Smooth muscle cell (in vitro differentiated cells): Measurements from ENCODE around the gene BUD13. TPM values are rescaled to one million over a fixed set of nuclear protein-coding genes. Genes with fewer than 3 reads are reported as not detected.

ENCODE experiments used
- DNase-seq: peaks from one replicate; lab custom pipeline; 2025; ENCODE audit not compliant: unreplicated experiment; lab: John Stamatoyannopoulos, UW
- H2AFZ ChIP-seq: fragments of 200-600 bp; sonication (generic); 2 replicates; pipeline ENCODE4 v1.6.0; 2016; ENCODE audit warnings: antibody characterized with exemption, low read depth, mild to moderate bottlenecking
- H3F3A ChIP-seq: fragments of 200-600 bp; sonication (generic); 2 replicates; pipeline ENCODE4 v1.6.0; 2017; ENCODE audit warnings: antibody characterized with exemption, low read depth
- H3K27ac ChIP-seq: fragments of 200-600 bp; sonication (generic); 2 replicates; pipeline ENCODE4 v1.5.1; 2016; ENCODE audit warnings: low read depth, mild to moderate bottlenecking
- H3K27me3 ChIP-seq: fragments of 200-600 bp; sonication (generic); 2 replicates; pipeline ENCODE4 v1.6.1; 2016; ENCODE audit warnings: low read depth, mild to moderate bottlenecking
- H3K36me3 ChIP-seq: fragments of 200-600 bp; sonication (generic); 2 replicates; pipeline ENCODE4 v1.5.1; 2016; ENCODE audit warnings: low read depth
- H3K4me1 ChIP-seq: fragments of 200-600 bp; sonication (generic); 2 replicates; pipeline ENCODE4 v1.5.1; 2016; ENCODE audit warnings: low read depth
- H3K4me2 ChIP-seq: fragments of 200-600 bp; sonication (generic); 2 replicates; pipeline ENCODE4 v1.6.0; 2016; ENCODE audit warnings: mild to moderate bottlenecking
- H3K4me3 ChIP-seq: fragments of 200-600 bp; sonication (generic); 2 replicates; pipeline ENCODE4 v1.5.1; 2016; ENCODE audit warnings: mild to moderate bottlenecking
- H3K79me2 ChIP-seq: fragments of 200-600 bp; sonication (generic); 2 replicates; pipeline ENCODE4 v1.6.0; 2016; ENCODE audit warnings: low read depth, mild to moderate bottlenecking
- H3K9ac ChIP-seq: fragments of 200-600 bp; sonication (generic); 2 replicates; pipeline ENCODE4 v1.6.0; 2016; ENCODE audit warnings: low read depth
- H3K9me3 ChIP-seq: fragments of 200-600 bp; sonication (generic); replicated peaks from 2 replicates; pipeline ENCODE4 v1.5.1; 2016; ENCODE audit warnings: low read depth
- H4K20me1 ChIP-seq: fragments of 200-600 bp; sonication (generic); 2 replicates; pipeline ENCODE4 v1.6.0; 2016; ENCODE audit warnings: low read depth
- WGBS: methylation state at CpG from one replicate; pipeline ENCODE4 v1.1.7; 2016; ENCODE audit warnings: low lambda C conversion rate; 5-methylcytosine and 5-hydroxymethylcytosine counted together
- polyA plus RNA-seq: library from polyadenylated mRNA; unstranded; fragments of >200 nt; fragmentation: Nextera tagmentation; extraction: Ambion mirVana; gene quantifications from 2 replicates; pipeline ENCODE4 v1.2.1, GENCODE V29; 2016
- total RNA-seq: library from RNA; depleted of rRNA; stranded (reverse); fragments of >200 nt; gene quantifications from 2 replicates; pipeline ENCODE4 v1.2.3, GENCODE V29; 2014
- TF ChIP-seq, protein P1 (sequence below): fragments of 200-600 bp; sonication (generic); IDR thresholded peaks from 2 replicates; pipeline ENCODE4 v1.5.1; 2017; ENCODE audit warnings: borderline replicate concordance, mild to moderate bottlenecking, antibody characterized with exemption; ENCODE audit not compliant: insufficient read depth, poor library complexity, severe bottlenecking

BUD13 gene
- total and polyA plus RNA-seq, 2 experiments from 2014 or later = 10.9 to 13.4 TPM

DNA sequence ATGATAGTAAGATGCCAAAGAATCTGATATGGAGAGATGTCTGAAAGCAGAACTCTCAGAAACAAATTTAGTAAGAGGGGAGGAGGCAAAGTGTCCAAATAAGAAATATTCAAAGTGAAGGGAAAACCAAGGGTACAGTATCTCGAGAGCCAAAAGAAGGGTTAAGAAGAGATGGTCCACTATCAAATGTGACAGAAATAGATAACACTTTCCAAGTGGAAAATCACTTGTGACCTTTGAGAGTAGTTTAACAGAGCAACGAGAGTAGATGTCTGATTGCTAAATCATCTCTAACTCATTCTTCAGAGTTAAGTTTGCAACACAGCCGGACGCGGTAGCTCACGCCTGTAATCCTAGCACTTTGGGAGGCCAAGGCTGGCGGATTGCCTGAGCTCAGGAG, 4.3 kb upstream of the BUD13 start:
- Histone ChIP-seq H3K4me1 (peaks cover 9% of the 10 kb centered on the region), H4K20me1 (no peaks in the 10 kb centered on the region), H3K4me3 (no peak overlapping the region), H3K79me2 (peaks cover 4% of the 10 kb centered on the region), H3K4me2 (no peak overlapping the region), H3K9ac (no peak overlapping the region), H3K27me3 (no peaks in the 10 kb centered on the region), H3K36me3 (peaks cover 16% of the 10 kb centered on the region), H3F3A (peaks cover 3% of the 10 kb centered on the region), H3K9me3 (no peaks in the 10 kb centered on the region), H2AFZ (no peak overlapping the region), H3K27ac (no peak overlapping the region)
- 96% methylated on average over 7 of the region's 7 CpGs for WGBS
- DNase-seq = no peak
- TF ChIP-seq, protein P1, sequence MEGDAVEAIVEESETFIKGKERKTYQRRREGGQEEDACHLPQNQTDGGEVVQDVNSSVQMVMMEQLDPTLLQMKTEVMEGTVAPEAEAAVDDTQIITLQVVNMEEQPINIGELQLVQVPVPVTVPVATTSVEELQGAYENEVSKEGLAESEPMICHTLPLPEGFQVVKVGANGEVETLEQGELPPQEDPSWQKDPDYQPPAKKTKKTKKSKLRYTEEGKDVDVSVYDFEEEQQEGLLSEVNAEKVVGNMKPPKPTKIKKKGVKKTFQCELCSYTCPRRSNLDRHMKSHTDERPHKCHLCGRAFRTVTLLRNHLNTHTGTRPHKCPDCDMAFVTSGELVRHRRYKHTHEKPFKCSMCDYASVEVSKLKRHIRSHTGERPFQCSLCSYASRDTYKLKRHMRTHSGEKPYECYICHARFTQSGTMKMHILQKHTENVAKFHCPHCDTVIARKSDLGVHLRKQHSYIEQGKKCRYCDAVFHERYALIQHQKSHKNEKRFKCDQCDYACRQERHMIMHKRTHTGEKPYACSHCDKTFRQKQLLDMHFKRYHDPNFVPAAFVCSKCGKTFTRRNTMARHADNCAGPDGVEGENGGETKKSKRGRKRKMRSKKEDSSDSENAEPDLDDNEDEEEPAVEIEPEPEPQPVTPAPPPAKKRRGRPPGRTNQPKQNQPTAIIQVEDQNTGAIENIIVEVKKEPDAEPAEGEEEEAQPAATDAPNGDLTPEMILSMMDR = no peak

DNA sequence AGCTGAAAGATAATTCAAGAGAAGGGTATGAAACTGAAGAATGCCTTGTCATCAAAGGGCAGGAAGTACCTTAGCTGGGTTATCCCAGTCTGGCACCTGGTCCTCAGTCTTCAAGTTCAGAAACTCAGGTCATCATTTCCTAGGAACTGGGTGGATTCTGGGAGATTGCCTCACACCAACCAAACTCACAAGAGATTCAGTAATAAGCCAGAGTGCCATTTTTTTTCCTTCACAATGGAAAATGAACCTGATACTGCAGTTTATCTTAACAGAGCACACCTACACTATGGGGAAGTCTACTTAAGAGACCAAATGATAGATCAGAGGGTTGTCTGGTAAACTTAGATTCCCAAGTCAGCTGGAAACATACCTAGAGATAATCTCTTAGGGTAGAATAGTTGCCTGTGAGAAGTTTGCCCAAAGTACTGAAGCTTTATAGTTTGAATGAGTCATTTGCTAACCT, 3.8 kb upstream of the BUD13 start:
- Histone ChIP-seq H4K20me1 (no peaks in the 10 kb centered on the region), H3K27ac (no peak overlapping the region), H3K4me3 (no peak overlapping the region), H3K27me3 (no peaks in the 10 kb centered on the region), H3K9ac (no peak overlapping the region), H3K9me3 (no peaks in the 10 kb centered on the region), H3K36me3 (peaks cover 16% of the 10 kb centered on the region), H3K79me2 (peaks cover 9% of the 10 kb centered on the region), H3F3A (peaks cover 3% of the 10 kb centered on the region), H2AFZ (no peak overlapping the region), H3K4me1 (peaks cover 14% of the 10 kb centered on the region), H3K4me2 (no peak overlapping the region)
- DNase-seq = no peak
- TF ChIP-seq, protein P1 = no peak

DNA sequence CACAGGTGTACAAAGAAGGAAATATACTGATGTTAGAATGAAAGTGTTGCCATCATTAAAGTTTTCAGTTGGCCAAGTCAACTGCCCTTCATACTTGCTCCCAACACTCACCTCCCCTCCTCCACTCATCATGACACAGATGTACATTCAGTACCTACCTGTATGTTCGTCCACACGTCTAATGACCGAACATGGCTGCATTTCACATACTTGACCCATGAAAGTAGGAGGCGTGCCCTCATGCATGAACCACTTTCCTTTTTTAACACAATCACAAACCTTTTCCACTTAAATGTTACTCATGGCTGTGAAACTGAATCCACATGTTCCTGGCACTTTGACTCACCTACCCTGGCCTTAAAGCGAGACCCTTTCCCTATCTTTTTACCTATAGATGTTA, 3.2 kb upstream of the BUD13 start:
- peaks cover 18% of the 10 kb centered on the region for H3K4me1 ChIP-seq
- peaks cover 14% of the 10 kb centered on the region for H3K79me2 ChIP-seq
- no peak overlapping the region for H2AFZ ChIP-seq
- no peaks in the 10 kb centered on the region for H3K27me3 ChIP-seq
- H3K27ac ChIP-seq = no peak overlapping the region
- WGBS = 89% methylated on average over 5 of the region's 5 CpGs
- TF ChIP-seq, protein P1 = no peak
- no peak for DNase-seq
- H3K4me2 ChIP-seq = no peak overlapping the region
- no peak overlapping the region for H3K4me3 ChIP-seq
- no peaks in the 10 kb centered on the region for H3K9me3 ChIP-seq
- no peak overlapping the region for H3K9ac ChIP-seq
- no peaks in the 10 kb centered on the region for H4K20me1 ChIP-seq
- peaks cover 3% of the 10 kb centered on the region for H3F3A ChIP-seq
- peaks cover 16% of the 10 kb centered on the region for H3K36me3 ChIP-seq

DNA sequence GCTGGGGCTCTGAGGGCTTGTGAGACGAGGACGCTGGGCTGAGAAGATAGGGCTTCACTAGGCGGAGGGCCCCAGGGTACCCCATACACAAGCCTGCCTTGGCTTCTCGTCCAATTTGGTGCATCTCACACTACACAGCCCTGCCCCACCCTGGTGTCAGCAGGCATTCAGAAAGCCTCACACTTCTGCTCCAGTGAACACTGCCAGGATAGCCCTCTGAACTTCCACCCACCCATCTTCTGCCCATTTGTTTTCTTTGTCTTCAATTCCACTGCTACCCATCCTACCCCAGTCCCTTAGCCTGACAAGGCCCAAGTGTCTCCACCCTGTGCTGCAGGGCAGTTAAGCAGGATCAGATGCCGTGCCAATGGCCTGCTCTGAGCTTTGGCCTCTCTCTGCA, 1.9 kb upstream of the BUD13 start:
- no peak for DNase-seq
- TF ChIP-seq, protein P1 = no peak
- Histone ChIP-seq H3K4me3 (no peak overlapping the region), H3K4me1 (peaks cover 18% of the 10 kb centered on the region), H3K9me3 (no peaks in the 10 kb centered on the region), H2AFZ (no peak overlapping the region), H3K36me3 (peaks cover 16% of the 10 kb centered on the region), H3K9ac (no peak overlapping the region), H3K79me2 (peaks cover 17% of the 10 kb centered on the region), H3K27me3 (no peaks in the 10 kb centered on the region), H3K4me2 (no peak overlapping the region), H3F3A (peaks cover 3% of the 10 kb centered on the region), H4K20me1 (no peaks in the 10 kb centered on the region), H3K27ac (no peak overlapping the region)
- 91% methylated on average over 5 of the region's 5 CpGs for WGBS
